GM12801 (cell line): ENCODE data around the gene CD82.

Source experiments
- TF ChIP-seq, protein P1 (sequence below): IDR thresholded peaks from one replicate; pipeline ENCODE4 v1.5.1; 2011; ENCODE audit warnings: control low read depth; ENCODE audit not compliant: insufficient read length; ENCODE audit errors: extremely low read depth

Gene CD82

DNA sequence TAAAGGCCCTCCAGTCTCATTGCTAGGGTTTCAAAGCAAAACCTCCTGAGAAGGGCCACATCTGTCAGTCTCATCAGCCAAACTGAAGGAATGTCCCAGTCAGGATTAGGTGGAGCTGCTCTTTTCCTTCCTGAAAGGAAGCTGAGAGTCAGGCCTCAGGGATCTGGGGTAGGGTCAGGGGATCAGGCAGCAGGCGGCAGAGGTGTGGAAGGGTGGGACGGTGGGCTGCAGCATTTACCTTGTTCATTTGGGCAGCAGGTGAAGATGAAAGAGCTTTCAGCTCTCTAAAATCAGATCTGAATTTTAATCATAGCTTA, 17.8 kb downstream of the CD82 start:
- TF ChIP-seq, protein P1, sequence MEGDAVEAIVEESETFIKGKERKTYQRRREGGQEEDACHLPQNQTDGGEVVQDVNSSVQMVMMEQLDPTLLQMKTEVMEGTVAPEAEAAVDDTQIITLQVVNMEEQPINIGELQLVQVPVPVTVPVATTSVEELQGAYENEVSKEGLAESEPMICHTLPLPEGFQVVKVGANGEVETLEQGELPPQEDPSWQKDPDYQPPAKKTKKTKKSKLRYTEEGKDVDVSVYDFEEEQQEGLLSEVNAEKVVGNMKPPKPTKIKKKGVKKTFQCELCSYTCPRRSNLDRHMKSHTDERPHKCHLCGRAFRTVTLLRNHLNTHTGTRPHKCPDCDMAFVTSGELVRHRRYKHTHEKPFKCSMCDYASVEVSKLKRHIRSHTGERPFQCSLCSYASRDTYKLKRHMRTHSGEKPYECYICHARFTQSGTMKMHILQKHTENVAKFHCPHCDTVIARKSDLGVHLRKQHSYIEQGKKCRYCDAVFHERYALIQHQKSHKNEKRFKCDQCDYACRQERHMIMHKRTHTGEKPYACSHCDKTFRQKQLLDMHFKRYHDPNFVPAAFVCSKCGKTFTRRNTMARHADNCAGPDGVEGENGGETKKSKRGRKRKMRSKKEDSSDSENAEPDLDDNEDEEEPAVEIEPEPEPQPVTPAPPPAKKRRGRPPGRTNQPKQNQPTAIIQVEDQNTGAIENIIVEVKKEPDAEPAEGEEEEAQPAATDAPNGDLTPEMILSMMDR: no peak

DNA sequence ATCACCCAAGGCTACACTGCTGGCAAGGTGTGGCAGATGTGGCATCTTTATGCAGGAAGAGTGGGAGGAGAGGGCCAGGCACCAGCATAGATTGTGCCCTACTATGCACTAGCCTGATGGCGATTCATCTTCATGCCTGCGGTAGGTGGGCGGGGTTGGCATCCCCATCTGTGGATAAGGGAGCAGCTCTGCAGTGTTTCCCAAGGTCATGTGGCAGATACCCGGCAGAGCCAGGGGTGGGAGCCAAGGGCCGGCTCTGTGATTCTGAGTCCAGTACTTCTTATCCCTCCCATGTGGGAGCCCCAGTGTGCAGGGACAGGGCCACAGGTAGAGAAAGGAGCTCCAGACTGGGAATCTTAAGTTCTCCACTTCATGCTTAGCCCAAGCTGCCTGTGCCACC, 20.0 kb downstream of the CD82 start:
- TF ChIP-seq, protein P1: no peak

DNA sequence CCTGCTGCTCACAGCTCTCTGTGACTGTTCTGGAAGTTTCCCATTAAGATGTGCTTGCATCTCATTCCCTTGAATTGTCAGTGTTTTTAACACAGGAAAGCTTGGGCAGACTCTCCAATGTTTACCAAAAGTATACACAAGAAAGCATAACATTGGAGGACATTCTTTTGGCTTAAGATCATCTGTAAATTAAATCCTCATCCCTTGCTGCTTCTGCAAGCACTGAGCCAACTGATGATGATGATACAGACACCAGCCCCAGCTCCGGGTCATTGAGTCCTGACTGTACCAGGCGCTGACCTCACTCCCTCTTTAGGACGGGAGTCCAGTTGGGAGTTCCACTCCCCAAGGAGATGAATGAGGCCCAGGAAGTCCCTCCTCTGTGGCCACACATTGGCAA, 23.8 kb downstream of the CD82 start:
- TF ChIP-seq, protein P1: no peak

DNA sequence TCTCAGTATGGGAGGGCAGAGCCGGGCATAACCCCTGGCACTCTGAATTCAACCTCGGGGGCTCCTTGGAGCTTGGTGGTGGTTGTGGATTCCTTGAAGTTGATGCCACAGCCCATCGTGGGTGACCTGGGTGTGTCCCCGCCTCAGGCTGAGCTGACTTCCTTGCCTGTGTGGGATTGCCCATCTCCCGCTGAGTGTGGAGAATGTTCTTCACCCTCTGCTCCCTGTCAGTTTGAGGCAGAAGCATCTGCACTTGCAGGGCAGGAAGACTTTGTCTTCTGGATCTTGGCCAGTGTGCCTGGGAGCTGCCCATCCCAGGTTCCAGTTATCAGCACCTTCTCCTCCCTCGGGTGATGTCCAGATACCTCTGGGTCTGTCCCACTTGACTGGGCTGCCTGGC, 25.3 kb downstream of the CD82 start:
- TF ChIP-seq, protein P1: no peak

DNA sequence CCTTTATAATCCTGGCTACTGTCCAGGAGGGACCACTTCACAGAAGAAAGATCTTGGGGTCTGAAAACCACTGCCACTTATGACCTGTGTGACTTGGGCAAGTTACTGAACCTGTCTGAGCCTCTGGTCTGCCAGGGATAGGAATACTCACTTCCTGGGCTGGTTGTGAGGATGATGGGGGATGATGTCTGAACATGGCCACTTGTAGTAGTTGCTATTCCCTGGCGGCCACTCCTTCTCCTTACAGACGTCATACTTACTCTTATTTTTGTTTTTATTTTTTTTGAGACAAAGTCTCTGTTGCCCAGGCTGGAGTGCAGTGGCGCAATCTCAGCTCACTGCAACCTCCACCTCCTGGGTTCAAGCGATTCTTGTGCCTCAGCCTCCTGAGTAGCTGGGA, 26.1 kb downstream of the CD82 start:
- TF ChIP-seq, protein P1: no peak

DNA sequence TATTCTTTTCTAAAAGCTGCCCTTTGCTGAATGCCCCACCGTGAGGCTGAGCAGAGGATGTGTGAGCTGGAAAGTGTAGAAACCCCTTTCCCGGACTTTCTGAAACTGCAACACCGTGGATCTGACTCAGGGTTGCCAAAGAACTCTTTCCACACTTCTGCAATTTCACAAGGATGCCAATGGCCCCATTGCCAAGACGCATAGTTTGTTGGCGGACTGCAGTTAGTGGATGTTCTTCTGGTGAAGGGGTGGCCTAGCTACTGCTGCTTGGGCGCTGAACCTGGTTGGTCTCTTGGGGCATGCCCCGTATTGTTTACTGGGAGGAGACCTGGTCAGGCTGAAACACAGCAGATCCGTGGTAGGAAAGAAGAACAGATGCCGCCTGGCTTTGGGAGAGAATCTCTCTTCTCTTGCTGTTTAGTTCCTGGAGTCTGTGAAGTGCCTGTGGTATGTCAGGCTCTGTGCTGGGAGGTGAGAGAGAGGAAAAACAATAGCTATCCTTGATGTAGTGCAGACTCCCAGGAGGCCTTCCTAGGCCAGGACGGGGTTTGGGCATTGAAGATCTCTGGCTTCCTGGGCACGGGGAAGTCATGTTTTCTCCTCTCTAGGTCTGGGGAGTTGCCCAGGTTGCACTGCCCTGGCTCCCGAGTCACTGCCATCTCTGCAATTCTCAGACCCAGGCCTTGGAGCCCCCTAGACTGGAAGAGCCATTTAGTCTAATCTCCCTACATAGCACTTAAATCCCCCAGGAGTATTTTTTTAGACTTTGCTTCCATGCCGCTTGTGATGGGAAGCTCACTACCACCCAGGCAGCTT, 26.9 kb downstream of the CD82 start:
- TF ChIP-seq, protein P1: no peak

DNA sequence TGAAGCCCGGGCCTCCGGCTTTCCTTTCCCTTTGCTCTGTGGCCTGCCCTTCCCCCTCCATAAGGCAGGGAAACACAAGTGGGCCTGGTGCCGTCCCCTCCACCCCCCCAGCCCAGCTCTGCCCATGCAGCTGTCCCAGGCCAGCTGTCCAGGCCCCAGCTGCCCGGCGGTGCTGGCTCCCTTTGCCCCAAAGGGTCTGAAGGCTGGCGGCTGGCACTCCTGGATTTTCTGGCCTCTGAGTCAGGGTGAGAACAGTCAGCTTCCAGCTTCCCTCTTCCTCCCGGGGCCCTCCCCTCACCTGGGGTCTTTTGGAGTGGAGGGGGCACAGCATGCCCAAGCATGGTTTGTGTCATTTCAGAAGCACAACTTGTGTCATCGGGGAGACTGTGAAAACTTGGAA, 27.8 kb downstream of the CD82 start:
- TF ChIP-seq, protein P1: no peak

DNA sequence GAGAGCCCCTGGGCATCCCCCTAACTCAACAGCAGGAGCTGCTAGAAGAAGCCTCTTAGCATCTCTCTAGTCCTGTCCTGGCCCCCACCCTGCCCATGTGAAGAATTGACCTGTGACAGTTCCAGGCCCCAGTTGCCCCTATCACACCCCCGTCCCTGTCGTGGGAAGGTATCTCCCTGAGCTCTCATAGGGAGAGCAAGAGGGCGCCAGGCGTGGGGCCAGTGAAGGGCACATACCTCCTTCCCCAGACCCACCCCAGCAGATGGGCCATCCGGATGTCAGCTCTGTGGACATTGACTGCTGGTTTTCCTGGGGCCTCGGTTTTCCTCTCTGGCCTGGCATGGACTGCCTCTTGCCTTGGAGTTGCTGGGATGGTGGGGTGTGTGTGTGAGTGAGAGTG, 29.5 kb downstream of the CD82 start:
- TF ChIP-seq, protein P1: no peak
